ENCODE measurements around the gene KCNJ12. TPM values are rescaled to one million over a fixed set of nuclear protein-coding genes. Genes with fewer than 3 reads are reported as not detected.
A peak's percentile ranks its signal among the peaks of the same experiment; 100 is the strongest.
"Not testable (repeated sequence)": the region's sequence is repeated elsewhere in the genome, so short reads cannot be mapped to it uniquely, and the experiment has no call there.

KCNJ12 gene
- total RNA-seq, 8 experiments from 2014 or later = 0.35 to 6.3 (median 2.7) TPM

DNA sequence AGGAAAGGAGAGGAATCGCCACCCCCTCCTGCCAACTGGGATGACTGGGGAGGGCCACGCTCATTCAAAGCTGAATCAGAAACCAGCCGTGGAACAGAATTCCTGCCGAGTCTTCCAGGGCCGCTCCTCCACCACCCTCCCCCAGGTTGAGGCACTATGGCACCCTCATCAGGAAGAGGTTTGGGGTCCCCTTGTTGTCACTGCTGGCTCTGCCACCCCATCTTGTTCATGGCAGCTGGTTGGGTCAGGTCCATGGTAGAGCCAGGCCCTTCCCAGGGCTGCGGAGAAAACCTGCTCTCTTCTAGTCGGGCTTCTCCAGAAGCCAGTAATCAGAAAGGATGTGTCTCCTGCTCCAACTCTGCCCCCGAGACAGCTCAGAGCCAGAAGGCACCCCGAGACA, 41.8 kb downstream of the KCNJ12 start:
- WGBS, 10 experiments = 60 to 96% (median 86%) methylated on average over 1 to 3 of the region's 9 CpGs; no CpG with 5 or more reads in 6 of the 10 experiments
- in situ Hi-C loops (cut with MboI; ENCODE audit: low pct_unique_long_range_greater_than_20kb in 2 of 9, low sequenced_read_pairs in 9 of 9, unreplicated experiment in 9 of 9) = loop anchor here in 1 of 9 experiments (25.0 kb wide), 1 partner anchor 294 kb away; no protein-coding TSS in a partner anchor
- H3K4me1 ChIP-seq (replicated peaks in 1 of 2) = peaks cover 0 to 3% of the 10 kb centered on the region in 2 donors
- H3K4me3 ChIP-seq = no peak overlapping the region
- no peak for ATAC-seq (replicated peaks in 6 of 8)
- H3K27ac ChIP-seq = no peak overlapping the region

- H3K4me3 ChIP-seq = no peak overlapping the region
- no peak overlapping the region for H3K27ac ChIP-seq
- in situ Hi-C loops (cut with MboI; ENCODE audit: low pct_unique_long_range_greater_than_20kb in 2 of 9, low sequenced_read_pairs in 9 of 9, unreplicated experiment in 9 of 9) = loop anchor here in 1 of 9 experiments (25.0 kb wide), 1 partner anchor 294 kb away; no protein-coding TSS in a partner anchor
- H3K4me1 ChIP-seq (replicated peaks in 1 of 2) = peaks cover 0 to 3% of the 10 kb centered on the region in 2 donors
- ATAC-seq (replicated peaks in 6 of 8) = peak in 1 of 8 experiments; percentile 15
- WGBS, 10 experiments = 60 to 100% (median 80%) methylated on average over 1 to 4 of the region's 21 CpGs; no CpG with 5 or more reads in 5 of the 10 experiments
Measured at GRCh38 chr17:21418446-21419298, 42.5 kb downstream of the KCNJ12 start.

GRCh38 chr17:21419299-21420239, 43.4 kb downstream of the KCNJ12 start:
- WGBS, 10 experiments = 59 to 84% (median 66%) methylated on average over 2 to 16 of the region's 25 CpGs; no CpG with 5 or more reads in 5 of the 10 experiments
- H3K27ac ChIP-seq = no peak overlapping the region
- peaks cover 0 to 3% of the 10 kb centered on the region in 2 donors for H3K4me1 ChIP-seq (replicated peaks in 1 of 2)
- in situ Hi-C loops (cut with MboI; ENCODE audit: low pct_unique_long_range_greater_than_20kb in 2 of 9, low sequenced_read_pairs in 9 of 9, unreplicated experiment in 9 of 9) = loop anchor here in 1 of 9 experiments (25.0 kb wide), 1 partner anchor 293 kb away; no protein-coding TSS in a partner anchor
- H3K4me3 ChIP-seq = no peak overlapping the region
- peak in 6 of 8 experiments; percentile 14 to 83 (median 66) for ATAC-seq (replicated peaks in 6 of 8)

DNA sequence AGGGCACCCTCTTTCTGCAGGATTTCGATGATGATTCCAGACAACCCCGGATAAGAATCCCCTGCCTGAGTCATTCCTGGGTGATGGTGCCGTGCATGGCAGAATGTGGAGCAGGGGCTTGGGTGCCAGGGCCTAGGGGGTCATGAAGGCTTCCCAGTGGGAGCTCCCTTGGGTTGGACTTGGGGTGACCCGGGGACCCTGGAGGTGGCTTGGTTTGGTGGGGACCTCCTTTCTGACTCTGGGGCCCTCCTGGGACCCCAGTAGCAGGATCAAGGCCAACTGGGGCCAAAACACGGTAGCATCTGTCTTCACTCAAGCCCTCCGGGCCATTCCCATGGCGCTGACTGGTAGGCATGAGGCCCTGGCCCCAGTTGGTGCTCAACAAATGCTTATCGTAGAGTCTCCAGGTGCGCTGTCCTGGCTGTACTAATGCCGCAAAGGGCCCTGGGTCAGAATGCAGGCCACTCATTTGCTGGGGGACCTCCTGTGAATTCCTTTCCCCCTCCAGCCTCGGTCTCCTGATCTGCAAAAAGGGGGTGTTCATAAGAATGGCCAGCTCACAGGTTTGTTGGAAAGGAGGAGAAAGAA, 44.4 kb downstream of the KCNJ12 start:
- not testable (repeated sequence) for H3K4me1 ChIP-seq (replicated peaks in 1 of 2)
- in situ Hi-C loops (cut with MboI; ENCODE audit: low pct_unique_long_range_greater_than_20kb in 2 of 9, low sequenced_read_pairs in 9 of 9, unreplicated experiment in 9 of 9) = loop anchor here in 1 of 9 experiments (25.0 kb wide), 1 partner anchor 292 kb away; no protein-coding TSS in a partner anchor
- WGBS, 10 experiments = no CpG with 5 or more reads among the region's 11 CpGs

DNA sequence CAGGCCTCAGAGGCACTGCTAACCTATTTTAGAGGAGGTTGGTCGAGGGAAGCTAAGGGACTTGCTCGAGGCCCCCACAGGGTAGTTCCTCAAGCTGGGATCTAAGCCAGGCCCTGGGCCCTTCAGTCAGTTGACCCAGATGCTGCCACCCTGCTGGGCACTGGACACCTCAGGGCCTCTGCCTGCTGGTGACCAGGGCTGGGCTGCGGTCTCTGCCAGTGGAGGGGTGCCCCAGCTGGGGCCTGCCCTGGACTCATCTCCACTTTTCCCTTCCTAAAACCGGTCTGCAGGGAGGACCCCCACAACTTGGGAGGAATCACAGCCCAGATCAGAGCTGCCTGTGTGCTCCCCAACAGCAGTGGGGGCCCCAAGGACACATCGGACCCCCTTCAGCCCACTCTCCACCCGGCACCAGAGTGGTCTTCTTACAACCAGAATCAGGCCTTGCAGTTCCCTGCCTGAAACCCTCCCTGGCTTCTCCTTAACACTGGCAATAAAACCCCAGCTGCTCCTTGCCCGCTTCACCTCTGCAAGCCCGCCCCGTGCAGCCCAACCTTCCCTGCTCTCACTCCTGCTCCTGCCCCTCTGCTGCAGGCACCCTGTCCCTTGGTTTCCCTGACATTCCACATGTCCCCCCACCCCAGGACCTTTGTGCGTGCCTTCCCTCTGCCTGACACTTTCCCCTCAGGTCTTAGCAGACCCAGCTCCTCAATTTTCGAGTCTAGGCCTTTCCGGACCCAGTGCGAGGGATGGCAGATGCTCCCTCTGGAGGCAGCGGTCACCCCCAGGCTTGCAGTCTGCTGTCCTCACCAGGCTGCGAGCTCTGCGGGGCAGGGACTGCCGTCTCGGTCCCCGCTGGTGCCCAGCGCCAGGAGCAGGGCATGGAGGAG, 45.5 kb downstream of the KCNJ12 start:
- ATAC-seq (replicated peaks in 6 of 8); H3K27ac ChIP-seq; H3K4me1 ChIP-seq (replicated peaks in 1 of 2); H3K4me3 ChIP-seq: not testable (repeated sequence)
- WGBS, 10 experiments = 59 to 100% (median 79%) methylated on average over 1 to 5 of the region's 20 CpGs; no CpG with 5 or more reads in 6 of the 10 experiments
- in situ Hi-C loops (cut with MboI; ENCODE audit: low pct_unique_long_range_greater_than_20kb in 2 of 9, low sequenced_read_pairs in 9 of 9, unreplicated experiment in 9 of 9) = loop anchor here in 1 of 9 experiments (25.0 kb wide), 1 partner anchor 291 kb away; no protein-coding TSS in a partner anchor

More for the DNA sequence above, 44.4 kb downstream of the KCNJ12 start:
- not testable (repeated sequence) for H3K27ac ChIP-seq; ATAC-seq (replicated peaks in 6 of 8); H3K4me3 ChIP-seq

DNA sequence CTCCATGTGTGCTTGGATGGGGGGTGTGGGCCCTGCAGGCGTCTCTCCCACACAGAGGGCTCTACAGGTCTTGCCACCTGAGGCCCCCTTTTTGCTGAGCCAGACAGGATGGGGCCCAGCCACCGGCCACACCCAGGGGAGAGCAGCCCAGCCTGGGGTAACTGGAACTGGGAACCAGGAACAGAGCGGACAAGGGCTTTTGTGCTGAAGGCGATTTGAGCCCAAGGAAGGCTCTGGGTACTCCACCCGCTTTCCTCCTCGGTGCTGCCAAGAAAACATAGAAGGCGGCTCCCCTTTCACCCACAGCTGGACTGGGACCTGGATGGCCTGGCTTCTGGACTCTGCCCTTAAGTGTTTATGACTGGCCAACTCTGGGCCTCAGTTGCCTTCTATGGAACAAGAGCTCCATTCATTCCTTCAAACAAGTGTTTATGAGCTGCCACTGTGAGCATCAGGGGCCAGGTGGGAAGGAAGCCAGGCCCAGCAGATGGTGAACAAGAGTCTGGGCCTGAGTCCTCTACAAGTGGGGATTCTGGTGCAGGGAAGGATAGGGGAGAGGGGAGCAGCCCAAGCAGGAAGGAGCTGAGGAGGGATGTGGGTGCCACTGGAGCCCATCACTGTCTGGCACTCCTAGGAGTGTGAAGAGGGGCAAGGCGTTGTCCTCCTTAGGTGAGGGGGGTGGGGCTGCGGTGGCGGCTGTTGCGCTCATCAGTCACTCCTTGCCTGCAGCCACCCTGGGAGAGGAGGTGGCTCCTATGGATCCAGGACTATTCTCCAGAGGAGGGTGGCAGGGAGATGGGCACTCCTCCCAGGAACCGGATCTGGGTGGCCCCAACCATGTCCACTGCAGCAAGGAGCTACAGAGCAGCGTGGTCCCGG, 46.4 kb downstream of the KCNJ12 start:
- WGBS, 10 experiments = 60% methylated on average over 2 of the region's 14 CpGs; no CpG with 5 or more reads in 9 of the 10 experiments
- in situ Hi-C loops (cut with MboI; ENCODE audit: low pct_unique_long_range_greater_than_20kb in 2 of 9, low sequenced_read_pairs in 9 of 9, unreplicated experiment in 9 of 9) = loop anchor here in 1 of 9 experiments (25.0 kb wide), 1 partner anchor 290 kb away; no protein-coding TSS in a partner anchor
- ATAC-seq (replicated peaks in 6 of 8) = peak in 3 of 8 experiments; percentile 6 to 57 (median 52)
- H3K4me3 ChIP-seq; H3K27ac ChIP-seq; H3K4me1 ChIP-seq (replicated peaks in 1 of 2): not testable (repeated sequence)

GRCh38 chr17:21423190-21423493, 47.0 kb downstream of the KCNJ12 start:
- 100% methylated on average over 2 of the region's 9 CpGs; no CpG with 5 or more reads in 9 of the 10 experiments for WGBS, 10 experiments
- not testable (repeated sequence) for H3K4me1 ChIP-seq (replicated peaks in 1 of 2); H3K4me3 ChIP-seq; H3K27ac ChIP-seq
- in situ Hi-C loops (cut with MboI; ENCODE audit: low pct_unique_long_range_greater_than_20kb in 2 of 9, low sequenced_read_pairs in 9 of 9, unreplicated experiment in 9 of 9) = loop anchor here in 1 of 9 experiments (25.0 kb wide), 1 partner anchor 289 kb away; no protein-coding TSS in a partner anchor
- ATAC-seq (replicated peaks in 6 of 8) = peak in 1 of 8 experiments; percentile 17

GRCh38 chr17:21424697-21425096, 48.5 kb downstream of the KCNJ12 start:
- in situ Hi-C loops (cut with MboI; ENCODE audit: low pct_unique_long_range_greater_than_20kb in 2 of 9, low sequenced_read_pairs in 9 of 9, unreplicated experiment in 9 of 9) = loop anchor here in 2 of 9 experiments (25.0 kb wide), 2 partner anchors 162 to 288 kb away; partner anchors contain the start of gene NATD1 (in 1 of the 2)
- not testable (repeated sequence) for H3K27ac ChIP-seq; H3K4me1 ChIP-seq (replicated peaks in 1 of 2); ATAC-seq (replicated peaks in 6 of 8); H3K4me3 ChIP-seq
- 73 to 96% methylated on average over 3 to 4 of the region's 7 CpGs; no CpG with 5 or more reads in 8 of the 10 experiments for WGBS, 10 experiments

DNA sequence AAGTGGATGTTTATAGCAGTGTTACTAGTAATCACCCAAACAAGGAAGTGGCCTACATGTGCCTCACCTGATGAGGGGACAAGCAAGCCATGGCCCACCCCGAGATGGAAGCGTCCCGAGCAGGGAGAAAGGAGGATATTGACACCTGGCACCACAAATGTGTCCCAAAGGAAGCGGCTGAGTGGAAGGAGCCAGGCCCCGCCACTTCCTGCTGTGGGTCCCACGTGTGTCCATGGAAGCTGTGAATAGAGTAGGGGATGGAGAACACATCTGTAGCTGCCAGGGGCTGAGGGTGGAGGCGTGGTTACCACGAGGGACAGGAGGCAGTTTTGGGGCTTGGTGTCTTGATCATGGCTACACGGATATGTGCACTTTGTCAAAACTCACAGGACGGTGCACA, 49.2 kb downstream of the KCNJ12 start:
- H3K4me1 ChIP-seq (replicated peaks in 1 of 2) = no peaks in the 10 kb centered on the region
- H3K27ac ChIP-seq = no peak overlapping the region
- in situ Hi-C loops (cut with MboI; ENCODE audit: low pct_unique_long_range_greater_than_20kb in 2 of 9, low sequenced_read_pairs in 9 of 9, unreplicated experiment in 9 of 9) = loop anchor here in 1 of 9 experiments (25.0 kb wide), 1 partner anchor 163 kb away; the partner anchor contains the start of gene NATD1
- ATAC-seq (replicated peaks in 6 of 8) = no peak
- H3K4me3 ChIP-seq = no peak overlapping the region
- 54 to 90% (median 69%) methylated on average over 2 to 5 of the region's 10 CpGs; no CpG with 5 or more reads in 4 of the 10 experiments for WGBS, 10 experiments

GRCh38 chr17:21425736-21426135, 49.6 kb downstream of the KCNJ12 start:
- in situ Hi-C loops (cut with MboI; ENCODE audit: low pct_unique_long_range_greater_than_20kb in 2 of 9, low sequenced_read_pairs in 9 of 9, unreplicated experiment in 9 of 9) = loop anchor here in 1 of 9 experiments (25.0 kb wide), 1 partner anchor 163 kb away; the partner anchor contains the start of gene NATD1
- Histone ChIP-seq H3K4me3 (no peak overlapping the region), H3K4me1 (replicated peaks in 1 of 2) (no peaks in the 10 kb centered on the region)

More at GRCh38 chr17:21425736-21426135, 49.6 kb downstream of the KCNJ12 start:
- no peak overlapping the region for H3K27ac ChIP-seq
- 30 to 100% (median 56%) methylated on average over 1 to 2 of the region's 4 CpGs; no CpG with 5 or more reads in 6 of the 10 experiments for WGBS, 10 experiments
- no peak for ATAC-seq (replicated peaks in 6 of 8)

Data from motor neuron (in vitro differentiated cells).